Adrenal gland (tissue), 12 donors: ENCODE data around the gene ZBTB7C. TPM values are rescaled to one million over a fixed set of nuclear protein-coding genes. Genes with fewer than 3 reads are reported as not detected.

Experiments used
- DNase-seq, 7 donors: peaks; one replicate each; pipeline ENCODE4 v3.0.0-alpha.2; 2019 to 2020
- H3K27ac ChIP-seq, 5 donors: fragments of 200-600 bp; sonication (generic) in 4 of 5; 1 replicate in 3 of 5; 2 replicates in 2 of 5; pipeline versions ENCODE4 v1.5.1 to v1.8.0; 2016 to 2020; ENCODE audit warnings: mild to moderate bottlenecking in 1 of 5
- H3K27me3 ChIP-seq: fragments of 200-600 bp; 2 replicates; pipeline ENCODE4 v1.8.0; 2021
- H3K36me3 ChIP-seq, 2 donors: fragments of 200-600 bp; replicated peaks in 1 of 2; 1 replicate in 1 of 2; 2 replicates in 1 of 2; pipeline versions ENCODE4 v1.5.1 to v1.8.0; 2018 to 2022
- H3K4me1 ChIP-seq, 2 donors: fragments of 200-600 bp; replicated peaks in 1 of 2; 1 replicate in 1 of 2; 2 replicates in 1 of 2; pipeline versions ENCODE4 v1.5.1 to v1.8.0; 2018 to 2021
- H3K4me3 ChIP-seq, 4 donors: fragments of 200-600 bp; sonication (generic) in 3 of 4; one replicate each; pipeline ENCODE4 v1.5.1; 2016 to 2018
- H3K9me3 ChIP-seq, 3 donors: fragments of 200-600 bp; sonication (generic) in 1 of 3; replicated peaks in 1 of 3; 1 replicate in 2 of 3; 2 replicates in 1 of 3; pipeline versions ENCODE4 v1.5.1 to v1.8.0; 2016 to 2021
- POLR2A ChIP-seq, 2 donors: fragments of 450-650 bp; IDR thresholded peaks; one replicate each; pipeline ENCODE4 v1.6.1; 2017; ENCODE audit warnings: antibody characterized with exemption in 2 of 2, mild to moderate bottlenecking in 2 of 2, moderate library complexity in 1 of 2
- WGBS, 4 donors: extraction: QIAGEN DNeasy Blood & Tissue Kit in 2 of 4; methylation state at CpG; one replicate each; pipeline versions ENCODE4 v1.1.5 to v1.1.7; 2013 to 2017; 5-methylcytosine and 5-hydroxymethylcytosine counted together
- intact Hi-C, 2 donors: fragments of 100-400 bp; cut with DNase I; formaldehyde crosslinking; loops; one replicate each; pipeline versions ENCODE4 v1.14.1 to v1.15.0; 2022 to 2023
- polyA plus RNA-seq, 3 donors: library from polyadenylated mRNA; stranded (reverse); fragments of 200-250 nt in 2 of 3; fragments of 350-450 nt in 1 of 3; fragmentation: Illumina TruSeq in 1 of 3; extraction: RNeasy Lipid Tissue Mini Kit (QIAGEN cat#74804) in 1 of 3; gene quantifications; one replicate each; pipeline ENCODE4 v1.2.3, GENCODE V29; 2013 to 2014
- total RNA-seq, 9 donors: library from RNA; depleted of rRNA in 4 of 9; stranded (reverse); fragments of >200 nt in 4 of 9; fragments of 120-200 nt in 1 of 9; fragmentation: NEBNext Ultra II Directional in 1 of 9; extraction: Animal tissue kit (Norgen Biotek cat#: 25700) in 1 of 9; gene quantifications; one replicate each; pipeline versions ENCODE4 v1.1.0 to v1.2.4, GENCODE V29; 2013 to 2023
- TF ChIP-seq, protein P1 (sequence below), 6 experiments: fragments of 450-650 bp in 4 of 6; fragments of 200-600 bp in 2 of 6; sonication (generic) in 1 of 6; IDR thresholded peaks; 1 replicate in 5 of 6; 2 replicates in 1 of 6; pipeline versions ENCODE4 v1.5.1 to v1.8.0; 2016 to 2021; ENCODE audit warnings: antibody characterized with exemption in 6 of 6, mild to moderate bottlenecking in 2 of 6, moderate library complexity in 1 of 6
- donor health status: healthy with polysubstance abuse.
- donor health status: Bipolar disorder and iron deficiency.
- donor health status: DM: yes; HTN: yes; CAD: no.
- donor health status: DM: no; HTN: no; CAD: no.
- donor health status: DM: no; HTN: no; CAD: no.
- donor health status: DM: yes; HTN: yes; CAD: no.

Gene ZBTB7C
- total and polyA plus RNA-seq, 12 donors = 5.2 to 42.8 (median 26.8) TPM

DNA sequence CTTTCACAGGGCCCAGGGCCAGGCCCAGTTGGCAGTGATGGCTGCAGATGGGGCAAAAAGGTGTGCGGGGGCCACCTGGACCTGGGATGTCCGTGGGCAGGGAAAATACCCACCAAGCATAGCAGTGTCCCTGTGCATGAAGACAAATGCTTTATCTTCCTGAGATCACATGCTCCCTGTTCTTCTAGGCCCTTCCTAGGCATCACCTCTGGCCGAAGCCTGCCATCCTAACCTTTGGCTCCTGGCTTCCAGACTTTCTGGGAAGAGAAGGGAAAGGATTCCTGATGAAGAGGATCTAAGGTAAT is 373.7 kb downstream of the ZBTB7C start:
- Histone ChIP-seq H3K4me3 (no peak overlapping the region), H3K36me3 (no peaks in the 10 kb centered on the region), H3K27ac (peak overlapping the region in 3 of 5 donors; percentile 53 to 83 (median 83)), H3K9me3 (no peaks in the 10 kb centered on the region), H3K4me1 (peaks cover 25 to 48% of the 10 kb centered on the region in 2 donors), H3K27me3 (no peaks in the 10 kb centered on the region)
- peak in 2 of 7 donors; percentile 9 to 31 for DNase-seq
- intact Hi-C loops = loop anchor here in 1 of 2 donors (10.0 kb wide), 1 partner anchor 89 kb away; no protein-coding TSS in a partner anchor
- 93 to 97% (median 95%) methylated on average over 3 of the region's 3 CpGs for WGBS, 4 donors
- no peak for TF ChIP-seq POLR2A (IDR thresholded peaks at IDR 0.05)
- TF ChIP-seq, protein P1, sequence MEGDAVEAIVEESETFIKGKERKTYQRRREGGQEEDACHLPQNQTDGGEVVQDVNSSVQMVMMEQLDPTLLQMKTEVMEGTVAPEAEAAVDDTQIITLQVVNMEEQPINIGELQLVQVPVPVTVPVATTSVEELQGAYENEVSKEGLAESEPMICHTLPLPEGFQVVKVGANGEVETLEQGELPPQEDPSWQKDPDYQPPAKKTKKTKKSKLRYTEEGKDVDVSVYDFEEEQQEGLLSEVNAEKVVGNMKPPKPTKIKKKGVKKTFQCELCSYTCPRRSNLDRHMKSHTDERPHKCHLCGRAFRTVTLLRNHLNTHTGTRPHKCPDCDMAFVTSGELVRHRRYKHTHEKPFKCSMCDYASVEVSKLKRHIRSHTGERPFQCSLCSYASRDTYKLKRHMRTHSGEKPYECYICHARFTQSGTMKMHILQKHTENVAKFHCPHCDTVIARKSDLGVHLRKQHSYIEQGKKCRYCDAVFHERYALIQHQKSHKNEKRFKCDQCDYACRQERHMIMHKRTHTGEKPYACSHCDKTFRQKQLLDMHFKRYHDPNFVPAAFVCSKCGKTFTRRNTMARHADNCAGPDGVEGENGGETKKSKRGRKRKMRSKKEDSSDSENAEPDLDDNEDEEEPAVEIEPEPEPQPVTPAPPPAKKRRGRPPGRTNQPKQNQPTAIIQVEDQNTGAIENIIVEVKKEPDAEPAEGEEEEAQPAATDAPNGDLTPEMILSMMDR (IDR thresholded peaks at IDR 0.05) = no peak

DNA sequence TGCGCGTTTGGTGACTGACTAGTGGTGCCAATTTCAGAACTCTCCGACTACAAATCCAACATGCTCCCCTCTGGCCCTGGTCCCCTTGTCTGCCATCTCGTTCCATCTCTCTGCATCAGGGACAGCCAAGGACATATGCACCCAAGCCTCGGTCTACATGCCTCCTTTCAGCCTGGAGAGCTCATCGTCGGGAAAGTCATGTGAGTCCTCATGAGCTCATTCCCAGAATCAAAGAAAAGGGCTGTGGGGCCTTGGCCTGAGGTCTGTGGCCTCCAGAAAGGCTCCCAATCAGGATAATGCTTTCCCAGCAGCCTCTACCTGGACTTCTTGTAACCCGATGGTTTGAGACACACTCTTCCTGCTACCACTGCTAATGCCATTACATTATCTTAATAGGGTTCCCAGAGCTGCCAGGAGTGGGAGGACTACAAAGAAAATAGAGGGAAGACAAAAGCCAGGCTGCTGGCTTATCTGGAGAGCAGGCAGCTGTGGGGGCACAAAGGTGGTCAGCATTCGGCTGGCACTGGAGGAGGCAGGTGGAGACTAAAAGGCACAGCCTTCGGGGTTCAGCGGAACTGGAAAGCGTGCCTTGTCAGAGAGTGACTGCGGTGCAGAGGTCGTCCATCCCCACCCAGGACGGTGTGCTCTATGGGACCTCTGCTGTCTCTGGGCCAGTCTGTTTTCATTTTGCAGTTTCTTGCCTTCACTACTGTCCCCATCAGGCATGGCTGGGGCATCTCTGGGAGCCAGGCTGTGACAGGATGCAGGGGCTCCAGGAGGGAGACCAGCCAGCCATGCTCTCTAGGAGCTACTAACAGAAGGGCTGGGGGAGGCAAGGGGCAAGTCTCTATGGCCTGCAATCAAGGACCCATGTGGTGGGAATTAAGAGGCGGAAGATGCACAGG is 374.3 kb downstream of the ZBTB7C start:
- TF ChIP-seq POLR2A (IDR thresholded peaks at IDR 0.05) = no peak
- TF ChIP-seq, protein P1 (IDR thresholded peaks at IDR 0.05) = no peak
- Histone ChIP-seq H3K9me3 (no peaks in the 10 kb centered on the region), H3K4me1 (peaks cover 25 to 48% of the 10 kb centered on the region in 2 donors), H3K36me3 (no peaks in the 10 kb centered on the region), H3K27ac (peak overlapping the region in 3 of 5 donors; percentile 53 to 83 (median 83)), H3K4me3 (no peak overlapping the region), H3K27me3 (no peaks in the 10 kb centered on the region)
- 77 to 82% (median 79%) methylated on average over 16 of the region's 16 CpGs for WGBS, 4 donors
- peak in 6 of 7 donors; percentile 29 to 59 (median 46) for DNase-seq
- intact Hi-C loops = loop anchor here in 1 of 2 donors (10.0 kb wide), 1 partner anchor 90 kb away; no protein-coding TSS in a partner anchor

DNA sequence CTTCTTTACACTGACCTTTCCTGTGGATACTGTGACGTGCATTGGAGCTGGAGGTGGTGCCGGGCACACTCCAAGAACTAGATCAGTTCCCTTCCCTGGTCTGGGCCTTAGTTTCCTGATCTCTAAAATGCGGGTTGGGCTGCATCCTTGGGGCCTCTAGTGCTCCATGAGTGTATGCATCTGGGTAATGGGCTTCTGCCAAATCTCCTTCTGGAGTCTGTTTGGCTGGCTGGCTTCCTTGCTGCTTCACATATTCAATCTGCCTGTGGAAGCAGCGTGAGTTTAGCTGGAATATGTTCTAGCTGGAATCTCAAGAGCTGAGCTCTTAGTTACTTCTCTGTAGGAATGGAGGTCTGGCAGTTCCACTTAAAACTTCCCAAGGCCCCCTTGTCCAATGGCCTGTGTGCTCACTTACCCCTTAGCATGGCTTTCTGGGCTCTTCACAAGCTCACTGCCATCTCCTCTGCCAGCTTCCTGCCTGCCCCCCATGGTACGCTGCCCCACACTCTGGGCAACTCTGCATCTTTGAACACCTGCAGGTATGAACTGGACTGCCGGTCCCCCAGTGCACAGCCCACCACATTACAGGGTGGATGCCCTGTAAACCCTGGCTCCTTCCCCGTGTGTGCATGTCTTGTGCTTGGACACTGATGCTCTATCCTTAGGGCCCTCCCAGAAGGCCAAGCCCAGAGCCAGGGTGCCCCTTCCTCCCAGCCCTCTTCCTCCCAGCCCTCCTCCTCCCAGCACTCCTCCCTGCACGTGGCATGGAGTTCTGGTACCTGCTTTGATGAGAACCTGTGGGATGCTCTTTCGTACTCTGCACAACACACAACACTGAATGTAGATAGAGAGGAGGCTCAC is 375.2 kb downstream of the ZBTB7C start:
- peak in 4 of 7 donors; percentile 39 to 67 (median 56) for DNase-seq
- 73 to 85% (median 74%) methylated on average over 6 to 9 of the region's 9 CpGs for WGBS, 4 donors
- H3K9me3 ChIP-seq = no peaks in the 10 kb centered on the region
- no peaks in the 10 kb centered on the region for H3K36me3 ChIP-seq
- intact Hi-C loops = loop anchor here in 1 of 2 donors (10.0 kb wide), 1 partner anchor 91 kb away; no protein-coding TSS in a partner anchor
- peaks cover 25 to 48% of the 10 kb centered on the region in 2 donors for H3K4me1 ChIP-seq
- H3K4me3 ChIP-seq = no peak overlapping the region
- H3K27ac ChIP-seq = peak overlapping the region in 4 of 5 donors; percentile 20 to 83 (median 68)
- TF ChIP-seq, protein P1 (IDR thresholded peaks at IDR 0.05) = no peak
- TF ChIP-seq POLR2A (IDR thresholded peaks at IDR 0.05) = no peak
- H3K27me3 ChIP-seq = no peaks in the 10 kb centered on the region
